Ishikawa (cell line): ENCODE results near the gene SLC11A2.

ENCODE experiments used
- CEBPB ChIP-seq: IDR thresholded peaks from 2 replicates; pipeline ENCODE4 v1.6.1; 2012
- CREB1 ChIP-seq: IDR thresholded peaks from 2 replicates; pipeline ENCODE4 v1.6.1; 2012; ENCODE audit warnings: low read depth
- MAX ChIP-seq: IDR thresholded peaks from 2 replicates; pipeline ENCODE4 v1.6.1; 2012
- NFIC ChIP-seq: IDR thresholded peaks from 2 replicates; pipeline ENCODE4 v1.6.1; 2012
- RAD21 ChIP-seq: IDR thresholded peaks from 2 replicates; pipeline ENCODE4 v1.6.1; 2012; ENCODE audit warnings: low read depth
- TEAD4 ChIP-seq: IDR thresholded peaks from 2 replicates; pipeline ENCODE4 v1.6.1; 2012
- USF1 ChIP-seq: IDR thresholded peaks from 2 replicates; pipeline ENCODE4 v1.6.1; 2012
- ZBTB7A ChIP-seq: IDR thresholded peaks from 2 replicates; pipeline ENCODE4 v1.6.1; 2012; ENCODE audit warnings: low read depth

- peak; percentile 91 for TF ChIP-seq RAD21
- no peak for TF ChIP-seq NFIC
- no peak for TF ChIP-seq ZBTB7A
- no peak for TF ChIP-seq CREB1
- TF ChIP-seq CEBPB, result no peak
- no peak; the same call in 1 of the 2 replicates for TF ChIP-seq USF1
- peak; percentile 41; the same call in 1 of the 2 replicates for TF ChIP-seq MAX
- TF ChIP-seq TEAD4, result no peak; the same call in none of the 2 replicates
Measured at GRCh38 chr12:51028126-51028812, 2.1 kb upstream of the SLC11A2 start.
